ENCODE measurements around the gene PKNOX2.
A peak's percentile ranks its signal among the peaks of the same experiment; 100 is the strongest.

Gene PKNOX2

GRCh38 chr11:125341676-125342075 lies 177.1 kb downstream of the PKNOX2 start:
- DNase-seq (ENCODE audit: low read depth), result no peak

GRCh38 chr11:125342281-125342930 lies 177.9 kb downstream of the PKNOX2 start:
- no peak for DNase-seq (ENCODE audit: low read depth)

- DNase-seq (ENCODE audit: low read depth), result no peak
Observed at GRCh38 chr11:125343086-125343717, 178.7 kb downstream of the PKNOX2 start.

GRCh38 chr11:125343718-125344131 lies 179.2 kb downstream of the PKNOX2 start:
- peak; percentile 41 for DNase-seq (ENCODE audit: low read depth)

- DNase-seq (ENCODE audit: low read depth), result no peak
Observed at GRCh38 chr11:125344846-125345420, 180.4 kb downstream of the PKNOX2 start.

- peak; percentile 42 for DNase-seq (ENCODE audit: low read depth)
Observed at GRCh38 chr11:125345421-125346178, 181.0 kb downstream of the PKNOX2 start.

GRCh38 chr11:125346179-125346530 lies 181.6 kb downstream of the PKNOX2 start:
- no peak for DNase-seq (ENCODE audit: low read depth)

GRCh38 chr11:125346565-125347260 lies 182.2 kb downstream of the PKNOX2 start:
- DNase-seq (ENCODE audit: low read depth), result no peak

- DNase-seq (ENCODE audit: low read depth), result no peak
Observed at GRCh38 chr11:125347261-125347585, 182.7 kb downstream of the PKNOX2 start.

GRCh38 chr11:125348141-125348651 lies 183.6 kb downstream of the PKNOX2 start:
- DNase-seq (ENCODE audit: low read depth), result no peak

- DNase-seq (ENCODE audit: low read depth), result no peak
Observed at GRCh38 chr11:125348674-125349309, 184.2 kb downstream of the PKNOX2 start.

- no peak for DNase-seq (ENCODE audit: low read depth)
Observed at GRCh38 chr11:125350206-125351032, 185.9 kb downstream of the PKNOX2 start.

GRCh38 chr11:125351033-125351867 lies 186.7 kb downstream of the PKNOX2 start:
- no peak for DNase-seq (ENCODE audit: low read depth)

GRCh38 chr11:125351868-125352250 lies 187.3 kb downstream of the PKNOX2 start:
- DNase-seq (ENCODE audit: low read depth), result no peak

GRCh38 chr11:125356797-125357196 lies 192.2 kb downstream of the PKNOX2 start:
- no peak for DNase-seq (ENCODE audit: low read depth)

GRCh38 chr11:125357551-125357950 lies 193.0 kb downstream of the PKNOX2 start:
- no peak for DNase-seq (ENCODE audit: low read depth)

- DNase-seq (ENCODE audit: low read depth), result no peak
Observed at GRCh38 chr11:125358254-125358840, 193.8 kb downstream of the PKNOX2 start.

GRCh38 chr11:125359130-125359529 lies 194.6 kb downstream of the PKNOX2 start:
- no peak for DNase-seq (ENCODE audit: low read depth)

- no peak for DNase-seq (ENCODE audit: low read depth)
Observed at GRCh38 chr11:125360066-125360465, 195.5 kb downstream of the PKNOX2 start.
